GM12891 (cell line): ENCODE results near the gene FBXO17.
"Not testable (repeated sequence)": the region's sequence is repeated elsewhere in the genome, so short reads cannot be mapped to it uniquely, and the experiment has no call there.

Source experiments
- POLR2AphosphoS5 ChIP-seq: IDR thresholded peaks from 2 replicates; pipeline ENCODE4 v1.6.1; 2011; ENCODE audit warnings: low read depth, low read length, control low read depth
- TAF1 ChIP-seq: IDR thresholded peaks from 2 replicates; pipeline ENCODE4 v1.6.1; 2011; ENCODE audit warnings: low read depth, low read length, control low read depth

- not testable (repeated sequence) for TF ChIP-seq POLR2AphosphoS5, TAF1
These were observed 22.0 kb upstream of the FBXO17 start for GRCh38 chr19:38997576-38997975.
